Activated CD4-positive, alpha-beta T cell treated with anti-CD3 and anti-CD28 coated beads for 36 hours (primary cell): ENCODE results near the gene TMEM150B. TPM values are rescaled to one million over a fixed set of nuclear protein-coding genes. Genes with fewer than 3 reads are reported as not detected.
A peak's percentile ranks its signal among the peaks of the same experiment; 100 is the strongest.
"Not testable (repeated sequence)": the region's sequence is repeated elsewhere in the genome, so short reads cannot be mapped to it uniquely, and the experiment has no call there.

Experiments used
- ATAC-seq: fragments of 200-7000 bp; cut with Tn5 transposase; one replicate; pipeline ENCODE4 v1.10.0; 2021; ENCODE audit warnings: mild to moderate bottlenecking, moderate library complexity
- CTCF ChIA-PET: fragments of 350-600 bp; sonication (Branson Sonifier 250); formaldehyde crosslinking; loops from one replicate; lab custom pipeline; 2021; ENCODE audit warnings: antibody characterized with exemption; lab: Charles Lee
- POLR2A ChIA-PET: fragments of 350-600 bp; sonication (Branson Sonifier 250); formaldehyde crosslinking; loops from one replicate; lab custom pipeline; 2021; ENCODE audit warnings: antibody characterized with exemption, inconsistent platforms; lab: Charles Lee
- DNase-seq: peaks from one replicate; pipeline ENCODE4 v3.0.0-alpha.2; 2020
- H3K27ac Mint-ChIP-seq: one replicate; pipeline ENCODE4 v1.8.0; 2021; ENCODE audit warnings: mixed read lengths
- H3K27me3 Mint-ChIP-seq: one replicate; pipeline ENCODE4 v1.8.0; 2021; ENCODE audit warnings: mixed read lengths
- H3K36me3 Mint-ChIP-seq: one replicate; pipeline ENCODE4 v1.8.0; 2021; ENCODE audit warnings: low read depth, mixed read lengths
- H3K4me1 Mint-ChIP-seq: one replicate; pipeline ENCODE4 v1.8.0; 2021; ENCODE audit warnings: mixed read lengths
- H3K4me3 Mint-ChIP-seq: one replicate; pipeline ENCODE4 v1.8.0; 2021; ENCODE audit warnings: mild to moderate bottlenecking, moderate library complexity, mixed read lengths
- H3K9me3 Mint-ChIP-seq: one replicate; pipeline ENCODE4 v1.8.0; 2021; ENCODE audit warnings: low read depth, mixed read lengths
- intact Hi-C, 2 experiments: fragments of 100-400 bp; cut with DNase I in 1 of 2; cut with micrococcal nuclease in 1 of 2; formaldehyde crosslinking; loops; one replicate each; pipeline versions ENCODE4 v1.14.2 to v1.15.1; 2022 to 2024; cut with DNase I, micrococcal nuclease
- total RNA-seq, 2 experiments: library from RNA; stranded (reverse); gene quantifications; one replicate each; pipeline ENCODE4 v1.2.3, GENCODE V29; 2021

TMEM150B gene
- total RNA-seq, 2 experiments from 2014 or later, result not detected

DNA sequence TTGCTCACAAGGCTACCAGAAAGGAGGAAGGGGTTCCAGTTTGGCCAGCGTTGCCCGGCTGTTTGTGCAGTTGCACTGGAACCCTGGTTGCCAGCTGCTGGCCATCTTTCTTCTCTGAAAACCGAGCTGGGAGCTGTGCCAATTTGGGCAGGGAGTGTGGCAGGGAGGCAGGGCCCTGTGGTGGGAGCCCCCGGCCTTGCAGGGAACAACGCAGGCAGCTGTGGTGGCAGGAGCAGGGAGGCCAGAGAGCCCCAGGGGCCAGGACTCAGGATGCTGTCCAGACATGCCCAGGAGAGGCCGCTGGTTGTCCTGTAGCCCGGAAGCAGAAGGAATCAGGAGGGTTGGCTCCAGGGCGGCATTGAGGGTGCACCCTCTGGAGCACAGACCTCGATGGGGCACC lies 19.3 kb upstream of the TMEM150B start:
- no peak for ATAC-seq
- CTCF ChIA-PET, result interaction anchor here (0.6 kb wide), 1 partner anchor 9 kb away, joined by 6 read pairs; no protein-coding TSS in a partner anchor

DNA sequence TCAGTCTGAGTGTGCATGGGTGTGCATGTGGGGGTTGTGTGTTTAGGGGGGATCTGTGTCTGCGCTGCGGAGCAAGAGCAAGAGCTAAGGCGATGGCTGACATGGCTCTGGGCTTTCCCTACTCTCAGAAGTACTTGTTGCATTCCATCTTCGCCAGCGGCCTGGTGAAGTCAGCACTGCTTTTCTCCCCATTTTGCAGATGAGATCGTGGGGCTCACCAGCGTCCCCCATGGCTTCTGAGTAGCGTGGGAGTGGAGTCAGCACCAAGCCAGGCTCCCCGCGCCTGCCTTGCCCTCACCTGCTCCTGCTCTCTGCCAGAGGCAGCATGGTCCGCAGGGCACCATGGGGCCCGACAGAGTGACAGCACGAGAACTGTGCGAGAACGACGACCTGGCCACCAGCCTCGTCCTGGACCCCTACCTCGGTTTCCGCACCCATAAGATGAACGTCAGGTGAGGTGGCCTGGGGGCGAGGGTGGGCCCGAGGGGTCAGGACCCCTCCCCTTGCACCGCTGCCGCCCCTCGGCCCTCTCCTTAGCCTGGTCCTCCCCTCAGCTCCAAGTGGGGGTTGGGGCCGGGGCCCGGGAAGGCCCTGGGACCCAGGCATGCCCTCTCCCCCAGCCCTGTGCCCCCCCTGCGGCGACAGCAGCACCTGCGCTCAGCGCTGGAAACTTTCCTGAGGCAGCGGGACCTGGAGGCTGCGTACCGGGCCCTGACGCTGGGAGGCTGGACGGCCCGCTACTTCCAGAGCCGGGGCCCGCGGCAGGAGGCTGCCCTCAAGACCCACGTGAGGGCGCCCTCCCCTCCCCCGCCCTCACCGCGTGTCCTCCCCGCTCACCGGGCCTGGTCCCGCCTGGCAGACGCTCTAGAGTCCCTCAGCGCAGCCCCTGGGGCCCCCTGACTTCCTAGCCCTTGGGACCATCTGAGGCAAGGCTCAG lies 16.7 kb upstream of the TMEM150B start:
- Mint-ChIP-seq H3K27me3 (no peaks in the 10 kb centered on the region), H3K9me3 (no peaks in the 10 kb centered on the region), H3K27ac (peak overlapping the region; percentile 60), H3K36me3 (peaks cover 20% of the 10 kb centered on the region), H3K4me1 (peaks cover 18% of the 10 kb centered on the region), H3K4me3 (peak overlapping the region; percentile 86)
- intact Hi-C loops, result no loop called here
- no peak for DNase-seq
- ChIA-PET POLR2A (no interaction called here), CTCF (interaction anchor here (0.5 kb wide), 1 partner anchor 50 kb away, joined by 3 read pairs; no protein-coding TSS in a partner anchor)
- ATAC-seq, result no peak

More for the DNA sequence above, 19.3 kb upstream of the TMEM150B start:
- POLR2A ChIA-PET, result no interaction called here
- Mint-ChIP-seq H3K36me3 (peaks cover 20% of the 10 kb centered on the region), H3K9me3 (no peaks in the 10 kb centered on the region), H3K27me3 (no peaks in the 10 kb centered on the region), H3K4me3 (no peak overlapping the region), H3K4me1 (peaks cover 10% of the 10 kb centered on the region), H3K27ac (no peak overlapping the region)
- no peak for DNase-seq
- intact Hi-C loops, result no loop called here

DNA sequence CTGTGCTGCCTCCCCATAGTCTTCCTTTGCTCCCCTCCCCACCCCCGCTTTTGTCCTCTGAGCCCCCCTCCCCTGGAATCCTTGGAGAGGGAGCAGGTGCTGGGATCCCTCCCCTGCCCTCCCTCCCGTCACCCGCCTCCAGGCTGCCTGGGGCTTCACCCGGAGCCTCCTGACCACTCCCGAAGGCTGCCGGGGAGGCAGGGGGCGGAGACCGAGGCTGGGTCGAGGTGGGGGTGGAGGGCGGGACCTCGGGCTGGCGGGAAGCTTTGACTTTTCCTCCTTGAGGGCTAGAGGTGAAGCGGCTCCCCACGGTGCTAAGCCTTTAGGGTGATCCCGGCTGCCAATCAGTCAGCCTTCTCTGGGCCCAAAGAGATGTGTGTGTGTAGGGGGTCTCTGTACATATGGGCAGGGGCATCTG lies 16.0 kb upstream of the TMEM150B start:
- intact Hi-C loops, result no loop called here
- no peaks in the 10 kb centered on the region for H3K9me3 Mint-ChIP-seq
- ChIA-PET POLR2A (no interaction called here), CTCF (interaction anchor here (0.6 to 1.0 kb wide), 2 partner anchors 28 to 1204 kb away, joined by 3 read pairs; no protein-coding TSS in a partner anchor)
- H3K27ac Mint-ChIP-seq, result peak overlapping the region; percentile 60
- peaks cover 2% of the 10 kb centered on the region for H3K27me3 Mint-ChIP-seq
- DNase-seq (peak; percentile 90), ATAC-seq (no peak)
- peaks cover 20% of the 10 kb centered on the region for H3K36me3 Mint-ChIP-seq
- H3K4me3 Mint-ChIP-seq, result peak overlapping the region; percentile 86
- peaks cover 18% of the 10 kb centered on the region for H3K4me1 Mint-ChIP-seq

DNA sequence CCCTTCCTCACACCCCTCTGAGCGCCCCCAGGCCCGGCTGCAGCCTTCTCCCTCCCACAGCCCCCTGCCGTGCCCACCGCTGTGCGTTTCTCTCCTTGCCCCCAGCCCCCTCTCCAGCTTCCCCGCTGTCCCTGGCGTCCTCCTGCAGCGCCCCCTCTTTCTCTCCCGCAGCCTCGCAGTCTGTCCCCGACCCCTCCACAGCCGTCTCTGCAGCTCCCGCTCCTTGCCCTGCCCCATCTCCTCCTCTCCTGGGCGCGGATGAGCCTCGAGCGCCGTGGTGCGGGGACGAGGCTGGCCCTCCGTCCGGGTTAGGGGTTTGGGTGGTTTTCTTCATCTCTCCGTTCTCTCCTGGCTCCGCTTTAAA lies 15.6 kb upstream of the TMEM150B start:
- POLR2A ChIA-PET, result no interaction called here
- H3K4me1 Mint-ChIP-seq, result peaks cover 18% of the 10 kb centered on the region
- H3K9me3 Mint-ChIP-seq, result no peaks in the 10 kb centered on the region
- ATAC-seq (no peak), DNase-seq (peak; percentile 64)
- peak overlapping the region; percentile 86 for H3K4me3 Mint-ChIP-seq
- H3K36me3 Mint-ChIP-seq, result peaks cover 20% of the 10 kb centered on the region
- CTCF ChIA-PET, result interaction anchor here (0.6 to 1.0 kb wide), 2 partner anchors 29 to 1204 kb away, joined by 3 read pairs; no protein-coding TSS in a partner anchor
- peaks cover 2% of the 10 kb centered on the region for H3K27me3 Mint-ChIP-seq
- intact Hi-C loops, result no loop called here
- H3K27ac Mint-ChIP-seq, result peak overlapping the region; percentile 55

DNA sequence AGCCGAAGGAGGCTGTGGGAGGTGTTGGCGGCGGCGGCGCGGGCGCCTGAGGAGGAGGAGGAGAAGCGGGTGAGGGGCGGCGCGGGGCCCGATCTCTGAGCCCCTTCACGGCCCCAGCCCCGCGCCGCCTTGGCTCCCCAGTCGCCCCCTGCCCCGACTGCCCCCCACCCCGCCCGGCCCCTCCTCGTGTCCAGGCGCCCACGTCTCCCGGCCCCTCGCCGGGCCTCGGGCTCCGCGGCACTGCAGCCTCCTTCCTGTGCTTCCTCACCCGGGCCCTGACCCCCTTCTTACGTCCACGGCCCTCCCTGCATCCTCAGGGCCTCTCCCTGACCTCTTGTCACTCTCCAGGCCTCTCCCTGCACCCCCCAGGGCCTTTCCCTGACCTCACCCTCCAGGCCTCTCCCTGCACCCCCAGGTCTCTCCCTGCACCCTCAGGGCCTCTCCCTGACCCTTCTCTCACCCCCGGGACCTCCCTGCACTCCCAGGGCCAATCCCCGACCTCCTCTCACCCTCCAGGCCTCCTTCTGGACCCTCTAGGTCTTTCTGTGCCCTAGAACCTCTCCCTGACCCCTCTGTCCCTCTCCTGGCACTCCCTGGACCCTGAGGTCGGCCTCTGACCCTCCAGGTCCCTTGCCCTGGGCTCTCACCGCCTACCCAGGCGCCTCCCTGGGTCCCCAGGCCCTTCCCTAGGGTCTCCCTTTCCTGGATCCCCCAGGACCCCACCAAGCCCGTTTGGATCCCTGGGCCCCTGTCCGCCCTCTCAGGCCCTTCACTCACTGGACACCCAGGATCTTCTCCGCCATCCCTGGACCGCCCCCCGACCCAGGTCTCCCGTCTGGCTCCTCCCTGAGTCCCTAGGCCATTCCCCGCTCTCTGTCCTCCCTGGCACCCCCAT lies 15.0 kb upstream of the TMEM150B start:
- peak overlapping the region; percentile 86 for H3K4me3 Mint-ChIP-seq
- peaks cover 18% of the 10 kb centered on the region for H3K4me1 Mint-ChIP-seq
- POLR2A ChIA-PET, result interaction anchor here (0.5 to 1.5 kb wide), 12 partner anchors 10 to 302 kb away, joined by 3 to 17 read pairs (median 4); partner anchors contain the start of genes NAT14, PPP6R1, TMEM238 and UBE2S
- H3K27me3 Mint-ChIP-seq, result peaks cover 2% of the 10 kb centered on the region
- H3K9me3 Mint-ChIP-seq, result no peaks in the 10 kb centered on the region
- peak; percentile 46 for DNase-seq
- peak overlapping the region; percentile 97 for H3K27ac Mint-ChIP-seq
- CTCF ChIA-PET, result interaction anchor here (0.6 to 1.8 kb wide), 9 partner anchors 29 to 1203 kb away, joined by 3 to 10 read pairs (median 3); partner anchors contain the start of genes PPP1R12C, TMEM238 and ZNF865
- intact Hi-C loops, result loop anchor here (1.0 to 5.0 kb wide), 24 partner anchors 14 to 1150 kb away; partner anchors contain the start of genes HSPBP1 (in 2 of the 2), ISOC2 (in 2 of the 2), PPP6R1 (in 2 of the 2) and RPL28 (in 2 of the 2)
- ATAC-seq, result no peak
- peaks cover 20% of the 10 kb centered on the region for H3K36me3 Mint-ChIP-seq

DNA sequence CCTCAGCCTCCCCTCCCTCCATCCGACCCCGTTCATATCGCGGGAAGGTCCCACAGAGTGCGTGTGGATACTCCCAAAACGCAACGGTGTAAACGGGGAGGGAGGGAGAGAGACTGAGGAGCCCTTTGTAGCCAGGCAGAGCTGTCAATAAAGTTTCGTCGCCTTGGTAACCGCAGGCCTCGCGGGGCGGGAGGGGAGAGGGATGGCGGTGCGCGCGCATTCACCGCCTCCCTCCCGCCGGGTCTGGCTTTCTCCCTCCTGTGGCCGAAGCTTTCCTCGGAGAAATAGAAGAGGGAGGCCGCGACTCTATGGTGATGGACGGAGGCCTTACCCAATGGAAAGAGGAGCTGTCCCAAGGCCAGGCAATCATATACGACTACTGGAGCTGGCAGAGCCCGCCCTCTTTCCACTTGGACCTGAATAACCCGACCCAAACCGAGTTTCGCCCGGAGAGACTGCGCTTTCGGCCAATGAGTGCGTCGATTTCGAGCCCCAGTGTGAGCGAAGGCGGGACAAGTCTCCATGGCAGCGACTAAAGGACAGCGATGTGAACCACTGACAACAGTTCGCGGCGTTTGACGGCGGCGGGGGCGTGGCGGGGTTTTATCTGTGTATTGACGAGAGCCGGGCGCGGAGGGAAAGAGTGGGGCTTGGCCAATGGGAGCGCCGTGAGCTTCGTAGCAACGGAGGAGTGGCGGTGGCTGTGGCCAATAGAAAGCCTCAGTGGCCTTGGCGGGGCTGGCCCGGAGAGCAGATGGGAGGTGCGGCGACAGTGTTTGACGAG lies 14.2 kb upstream of the TMEM150B start, which contains the start of gene KMT5C:
Gene KMT5C, plus strand, starts transcription at position 772 of the 784 bp plus-strand sequence. CDS start 2,061 bp downstream, outside the sequence.
- Mint-ChIP-seq H3K4me1 (peaks cover 18% of the 10 kb centered on the region), H3K36me3 (peaks cover 18% of the 10 kb centered on the region), H3K27me3 (peaks cover 2% of the 10 kb centered on the region), H3K27ac (peak within 1 kb of the TSS; percentile 97), H3K4me3 (peak within 1 kb of the TSS; percentile 86), H3K9me3 (no peaks in the 10 kb centered on the region)
- ATAC-seq (peak; percentile 86), DNase-seq (peak; percentile 100)
- ChIA-PET CTCF (interaction anchor here (0.7 to 1.8 kb wide), 8 partner anchors 36 to 267 kb away, joined by 3 to 10 read pairs (median 4); partner anchors contain the start of genes PPP1R12C, TMEM238 and ZNF865), POLR2A (interaction anchor here (0.5 to 1.5 kb wide), 18 partner anchors 10 to 303 kb away, joined by 3 to 17 read pairs (median 4); partner anchors contain the start of genes NAT14, PPP6R1, TMEM238 and UBE2S)
- intact Hi-C loops, result loop anchor here (1.0 to 5.0 kb wide), 24 partner anchors 15 to 1149 kb away; partner anchors contain the start of genes HSPBP1 (in 2 of the 2), ISOC2 (in 2 of the 2), PPP6R1 (in 2 of the 2) and RPL28 (in 2 of the 2)

DNA sequence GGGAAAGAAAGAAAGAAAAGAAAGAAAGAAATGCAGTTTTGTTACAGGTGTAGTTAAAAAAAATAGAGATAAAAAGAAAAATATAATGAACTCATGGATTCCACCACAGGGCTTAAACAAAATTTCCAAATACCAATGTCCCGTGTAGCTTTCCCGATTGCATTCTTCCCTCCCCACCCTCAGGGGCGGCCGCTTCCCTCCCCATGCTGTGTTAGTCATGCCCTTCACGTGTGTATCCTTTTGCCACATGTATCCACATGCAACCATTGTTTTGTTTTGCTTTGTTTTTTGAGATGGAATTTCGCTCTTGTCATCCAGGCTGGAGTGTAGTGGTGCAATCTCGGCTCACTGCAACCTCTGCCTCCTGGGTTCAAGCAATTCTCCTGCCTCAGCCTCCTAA lies 11.0 kb upstream of the TMEM150B start:
- H3K9me3 Mint-ChIP-seq, result no peaks in the 10 kb centered on the region
- H3K27me3 Mint-ChIP-seq, result peaks cover 2% of the 10 kb centered on the region
- POLR2A ChIA-PET, result no interaction called here
- ATAC-seq (no peak), DNase-seq (no peak)
- intact Hi-C loops, result loop anchor here (5.0 kb wide), 3 partner anchors 34 to 306 kb away; partner anchors contain the start of genes C19orf85 (in 1 of the 2), ISOC2 (in 1 of the 2), ZNF580 (in 1 of the 2) and ZNF581 (in 1 of the 2)
- no peak overlapping the region for H3K4me3 Mint-ChIP-seq
- no peak overlapping the region for H3K27ac Mint-ChIP-seq
- H3K4me1 Mint-ChIP-seq, result peaks cover 14% of the 10 kb centered on the region
- CTCF ChIA-PET, result no interaction called here
- no peaks in the 10 kb centered on the region for H3K36me3 Mint-ChIP-seq

DNA sequence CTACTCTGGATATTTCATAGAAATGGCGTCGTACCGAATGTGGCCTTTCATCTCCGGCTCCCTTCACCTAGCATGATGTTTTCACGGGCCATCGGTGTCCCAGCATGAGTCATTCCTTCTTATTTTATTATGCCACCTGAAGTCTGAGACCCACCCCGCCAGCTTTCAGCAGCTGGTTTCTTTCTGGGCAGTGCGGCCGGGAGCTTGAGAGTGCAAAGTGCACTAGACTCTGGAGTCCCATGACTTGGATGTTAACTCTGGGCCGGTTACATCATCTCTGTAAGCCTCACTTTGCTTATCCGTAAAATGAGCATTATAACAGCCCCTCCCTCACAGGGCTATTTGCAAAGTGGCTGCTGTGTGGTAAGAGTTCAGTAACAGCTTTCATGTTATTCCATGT lies 8.7 kb upstream of the TMEM150B start:
- DNase-seq (no peak), ATAC-seq (no peak)
- no peak overlapping the region for H3K27ac Mint-ChIP-seq
- H3K4me3 Mint-ChIP-seq, result no peak overlapping the region
- ChIA-PET CTCF (interaction anchor here (0.6 kb wide), 1 partner anchor 1143 kb away, joined by 3 read pairs; the partner anchor contains the start of gene TSEN34), POLR2A (no interaction called here)
- H3K4me1 Mint-ChIP-seq, result peaks cover 6% of the 10 kb centered on the region
- H3K36me3 Mint-ChIP-seq, result no peaks in the 10 kb centered on the region
- peaks cover 2% of the 10 kb centered on the region for H3K27me3 Mint-ChIP-seq
- no peaks in the 10 kb centered on the region for H3K9me3 Mint-ChIP-seq
- intact Hi-C loops, result no loop called here

DNA sequence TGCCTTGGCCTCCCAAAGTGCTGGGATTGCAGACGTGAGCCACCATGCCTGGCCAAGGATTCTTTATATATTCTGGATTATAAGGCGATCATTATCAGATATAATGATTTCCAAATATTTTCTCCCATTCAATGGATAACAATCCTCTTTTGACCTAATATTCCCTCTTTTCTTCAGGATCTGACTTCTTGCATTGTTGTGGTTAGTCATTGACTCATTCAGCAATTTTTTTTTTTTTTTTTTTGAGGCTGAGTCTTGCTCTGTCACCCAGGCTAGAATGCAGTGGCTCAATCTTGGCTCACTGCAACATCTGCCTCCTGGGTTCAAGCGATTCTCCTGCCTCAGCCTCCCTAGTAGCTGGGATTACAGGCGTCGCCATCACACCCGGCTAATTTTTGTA lies 4.7 kb upstream of the TMEM150B start:
- H3K9me3 Mint-ChIP-seq, H3K36me3 Mint-ChIP-seq, intact Hi-C loops: not testable (repeated sequence)

More for the DNA sequence above, 4.7 kb upstream of the TMEM150B start:
- POLR2A ChIA-PET, H3K4me3 Mint-ChIP-seq, ATAC-seq, H3K27me3 Mint-ChIP-seq, H3K27ac Mint-ChIP-seq, H3K4me1 Mint-ChIP-seq, CTCF ChIA-PET, DNase-seq: not testable (repeated sequence)
